ENCODE measurements around the gene RGS12. TPM values are rescaled to one million over a fixed set of nuclear protein-coding genes. Genes with fewer than 3 reads are reported as not detected.

The RGS12 gene
- polyA plus RNA-seq, 2 of the 4 experiments (the other 2 are of a cell fraction), result 7.4 to 8.9 TPM

- Histone ChIP-seq H3K4me2 (no peak overlapping the region), H3K27ac (no peak overlapping the region), H3K4me3 (no peak overlapping the region), H3K9me3 (no peaks in the 10 kb centered on the region), H3K4me1 (no peaks in the 10 kb centered on the region)
- TF ChIP-seq HEYL (CRISPR knock-in tag; IDR thresholded peaks at IDR 0.05) (no peak), MYC (IDR thresholded peaks at IDR 0.05; ENCODE audit: borderline replicate concordance, low read length) (no peak), EHMT2 (IDR thresholded peaks at IDR 0.05; ENCODE audit: low read depth) (no peak), RAD21 (conservative IDR thresholded peaks at IDR 0.05 in 1 of 2, IDR thresholded peaks at IDR 0.05 in 1 of 2) (no peak), JUN (IDR thresholded peaks at IDR 0.05) (no peak), HOXB5 (CRISPR knock-in tag; IDR thresholded peaks at IDR 0.05) (no peak), NR3C1 (IDR thresholded peaks at IDR 0.05) (no peak), CEBPB (IDR thresholded peaks at IDR 0.05) (no peak), MAZ (IDR thresholded peaks at IDR 0.05; ENCODE audit: borderline replicate concordance, low read depth, low read length) (no peak), POLR2AphosphoS2 (conservative IDR thresholded peaks at IDR 0.05; ENCODE audit: low read length) (no peak), RARB (CRISPR knock-in tag; IDR thresholded peaks at IDR 0.05) (no peak)
- TF ChIP-seq, protein P1, sequence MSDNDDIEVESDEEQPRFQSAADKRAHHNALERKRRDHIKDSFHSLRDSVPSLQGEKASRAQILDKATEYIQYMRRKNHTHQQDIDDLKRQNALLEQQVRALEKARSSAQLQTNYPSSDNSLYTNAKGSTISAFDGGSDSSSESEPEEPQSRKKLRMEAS (IDR thresholded peaks at IDR 0.05), result no peak
- FAIRE-seq (no peak), DNase-seq (ENCODE audit: low read depth in 1 of 2, low spot score in 1 of 2) (no peak), ATAC-seq (no peak)
- ChIA-PET CTCF (interaction anchor here (0.7 to 1.0 kb wide), 2 partner anchors 54 to 232 kb away, joined by 3 read pairs; no protein-coding TSS in a partner anchor), POLR2A (no interaction called here)
- no CpG with 5 or more reads among the region's 14 CpGs for WGBS (ENCODE audit: missing lambda C conversion rate)
Measured at GRCh38 chr4:3248178-3248480, 44.7 kb upstream of the RGS12 start.

- ChIA-PET POLR2A (no interaction called here), CTCF (interaction anchor here (0.7 to 1.1 kb wide), 5 partner anchors 23 to 231 kb away, joined by 3 read pairs; no protein-coding TSS in a partner anchor)
- Histone ChIP-seq H3K27ac (no peak within 1 kb of the TSS), H3K4me1 (no peaks in the 10 kb centered on the region), H3K4me2 (no peak within 1 kb of the TSS), H3K4me3 (no peak within 1 kb of the TSS), H3K9me3 (no peaks in the 10 kb centered on the region)
- WGBS (ENCODE audit: missing lambda C conversion rate), result 92% methylated on average over 41 of the region's 72 CpGs
- FAIRE-seq, result no peak
- DNase-seq (ENCODE audit: low read depth in 1 of 2, low spot score in 1 of 2), result no peak
- TF ChIP-seq, protein P2, sequence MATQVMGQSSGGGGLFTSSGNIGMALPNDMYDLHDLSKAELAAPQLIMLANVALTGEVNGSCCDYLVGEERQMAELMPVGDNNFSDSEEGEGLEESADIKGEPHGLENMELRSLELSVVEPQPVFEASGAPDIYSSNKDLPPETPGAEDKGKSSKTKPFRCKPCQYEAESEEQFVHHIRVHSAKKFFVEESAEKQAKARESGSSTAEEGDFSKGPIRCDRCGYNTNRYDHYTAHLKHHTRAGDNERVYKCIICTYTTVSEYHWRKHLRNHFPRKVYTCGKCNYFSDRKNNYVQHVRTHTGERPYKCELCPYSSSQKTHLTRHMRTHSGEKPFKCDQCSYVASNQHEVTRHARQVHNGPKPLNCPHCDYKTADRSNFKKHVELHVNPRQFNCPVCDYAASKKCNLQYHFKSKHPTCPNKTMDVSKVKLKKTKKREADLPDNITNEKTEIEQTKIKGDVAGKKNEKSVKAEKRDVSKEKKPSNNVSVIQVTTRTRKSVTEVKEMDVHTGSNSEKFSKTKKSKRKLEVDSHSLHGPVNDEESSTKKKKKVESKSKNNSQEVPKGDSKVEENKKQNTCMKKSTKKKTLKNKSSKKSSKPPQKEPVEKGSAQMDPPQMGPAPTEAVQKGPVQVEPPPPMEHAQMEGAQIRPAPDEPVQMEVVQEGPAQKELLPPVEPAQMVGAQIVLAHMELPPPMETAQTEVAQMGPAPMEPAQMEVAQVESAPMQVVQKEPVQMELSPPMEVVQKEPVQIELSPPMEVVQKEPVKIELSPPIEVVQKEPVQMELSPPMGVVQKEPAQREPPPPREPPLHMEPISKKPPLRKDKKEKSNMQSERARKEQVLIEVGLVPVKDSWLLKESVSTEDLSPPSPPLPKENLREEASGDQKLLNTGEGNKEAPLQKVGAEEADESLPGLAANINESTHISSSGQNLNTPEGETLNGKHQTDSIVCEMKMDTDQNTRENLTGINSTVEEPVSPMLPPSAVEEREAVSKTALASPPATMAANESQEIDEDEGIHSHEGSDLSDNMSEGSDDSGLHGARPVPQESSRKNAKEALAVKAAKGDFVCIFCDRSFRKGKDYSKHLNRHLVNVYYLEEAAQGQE (IDR thresholded peaks at IDR 0.05), result no peak
- no peak for TF ChIP-seq BCL3 (IDR thresholded peaks at IDR 0.05)
- TF ChIP-seq GATA3 (IDR thresholded peaks at IDR 0.05; ENCODE audit: borderline replicate concordance), result no peak
- no peak for TF ChIP-seq ZC3H11A (IDR thresholded peaks at IDR 0.05)
- no peak for TF ChIP-seq SREBF2 (IDR thresholded peaks at IDR 0.05)
- no peak for TF ChIP-seq BHLHE40 (IDR thresholded peaks at IDR 0.05; ENCODE audit: low read depth, low read length)
- no peak for TF ChIP-seq MAFK (IDR thresholded peaks at IDR 0.05; ENCODE audit: partially characterized antibody)
- no peak for TF ChIP-seq HES2 (IDR thresholded peaks at IDR 0.05)
- no peak for ATAC-seq
Measured at GRCh38 chr4:3248811-3249661, 43.8 kb upstream of the RGS12 start, which contains the start of gene MSANTD1. MSANTD1 (plus strand) TSS chr4:3249159; CDS start chr4:3249223, 64 bp downstream.

All from A549 (cell line).